Measurements from ENCODE around the gene ATP6V1G1.
"Not testable (repeated sequence)": the region's sequence is repeated elsewhere in the genome, so short reads cannot be mapped to it uniquely, and the experiment has no call there.

ATP6V1G1 gene

GRCh38 chr9:114580609-114581193 is 6.9 kb upstream of the ATP6V1G1 start:
- no peak for DNase-seq

- DNase-seq, result no peak
Measured at GRCh38 chr9:114583371-114584155, 4.0 kb upstream of the ATP6V1G1 start.

- DNase-seq, result no peak
Measured at GRCh38 chr9:114588210-114588609, 641 bp downstream of the ATP6V1G1 start.

- DNase-seq, result no peak
Measured at GRCh38 chr9:114588651-114589526, 1.3 kb downstream of the ATP6V1G1 start.

- DNase-seq, result no peak
Measured at GRCh38 chr9:114590328-114590727, 2.8 kb downstream of the ATP6V1G1 start.

GRCh38 chr9:114591291-114591787 is 3.8 kb downstream of the ATP6V1G1 start:
- DNase-seq, result no peak

- no peak for DNase-seq
Measured at GRCh38 chr9:114591849-114592248, 4.3 kb downstream of the ATP6V1G1 start.

GRCh38 chr9:114592356-114592755 is 4.8 kb downstream of the ATP6V1G1 start:
- no peak for DNase-seq

- no peak for DNase-seq
Measured at GRCh38 chr9:114594136-114594535, 6.6 kb downstream of the ATP6V1G1 start.

GRCh38 chr9:114600502-114601248 is 13.1 kb downstream of the ATP6V1G1 start:
- not testable (repeated sequence) for DNase-seq

- not testable (repeated sequence) for DNase-seq
Measured at GRCh38 chr9:114601787-114602186, 14.2 kb downstream of the ATP6V1G1 start.

- DNase-seq, result no peak
Measured at GRCh38 chr9:114602620-114603019, 15.1 kb downstream of the ATP6V1G1 start.

GRCh38 chr9:114603248-114603647 is 15.7 kb downstream of the ATP6V1G1 start:
- DNase-seq, result no peak

GRCh38 chr9:114604989-114605388 is 17.4 kb downstream of the ATP6V1G1 start:
- DNase-seq, result no peak

GRCh38 chr9:114606068-114606467 is 18.5 kb downstream of the ATP6V1G1 start:
- no peak for DNase-seq

GRCh38 chr9:114606597-114607207 is 19.1 kb downstream of the ATP6V1G1 start:
- DNase-seq, result no peak

- no peak for DNase-seq
Measured at GRCh38 chr9:114607671-114608524, 20.3 kb downstream of the ATP6V1G1 start.

- DNase-seq, result no peak
Measured at GRCh38 chr9:114608525-114608796, 20.9 kb downstream of the ATP6V1G1 start.

- DNase-seq, result no peak
Measured at GRCh38 chr9:114611516-114612271, 24.1 kb downstream of the ATP6V1G1 start.

- no peak for DNase-seq
Measured at GRCh38 chr9:114612272-114612923, 24.8 kb downstream of the ATP6V1G1 start.

Measured in NCI-H1930 (cell line).